OCI-LY3 (cell line): ENCODE measurements around the gene FMN1.

Experiments
- EZH2phosphoT487 ChIP-seq: fragments of 200-600 bp; shearing (Covaris generic); IDR thresholded peaks from 2 replicates; pipeline ENCODE4 v1.6.1; 2018; ENCODE audit warnings: antibody characterized with exemption, mixed run types, low read depth
- TF ChIP-seq, protein P1 (sequence below): fragments of 200-600, 300-600 bp; sonication (generic); IDR thresholded peaks from 2 replicates; pipeline ENCODE4 v1.5.1; 2014; ENCODE audit warnings: antibody characterized with exemption, low read length, low read depth

DNA sequence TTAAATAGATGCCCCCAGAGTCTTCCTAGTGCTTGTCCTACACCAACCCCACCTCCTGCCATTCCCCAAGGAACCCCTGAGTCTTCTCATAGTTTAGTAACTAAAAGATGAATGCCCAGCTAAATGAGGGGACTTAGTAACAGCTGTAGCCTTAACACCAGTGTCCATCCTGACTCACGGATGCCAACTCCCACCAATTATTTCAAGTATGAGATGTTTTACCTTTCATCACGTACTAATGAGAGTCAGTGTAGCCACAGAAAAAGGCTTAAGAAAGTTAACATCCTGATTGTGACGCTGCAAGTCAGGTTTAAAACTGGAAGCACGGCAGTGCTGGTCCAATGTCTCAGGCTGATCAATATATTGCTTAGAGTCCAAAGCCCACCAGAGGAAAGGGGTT lies 109.9 kb downstream of the FMN1 start:
- TF ChIP-seq, protein P1, sequence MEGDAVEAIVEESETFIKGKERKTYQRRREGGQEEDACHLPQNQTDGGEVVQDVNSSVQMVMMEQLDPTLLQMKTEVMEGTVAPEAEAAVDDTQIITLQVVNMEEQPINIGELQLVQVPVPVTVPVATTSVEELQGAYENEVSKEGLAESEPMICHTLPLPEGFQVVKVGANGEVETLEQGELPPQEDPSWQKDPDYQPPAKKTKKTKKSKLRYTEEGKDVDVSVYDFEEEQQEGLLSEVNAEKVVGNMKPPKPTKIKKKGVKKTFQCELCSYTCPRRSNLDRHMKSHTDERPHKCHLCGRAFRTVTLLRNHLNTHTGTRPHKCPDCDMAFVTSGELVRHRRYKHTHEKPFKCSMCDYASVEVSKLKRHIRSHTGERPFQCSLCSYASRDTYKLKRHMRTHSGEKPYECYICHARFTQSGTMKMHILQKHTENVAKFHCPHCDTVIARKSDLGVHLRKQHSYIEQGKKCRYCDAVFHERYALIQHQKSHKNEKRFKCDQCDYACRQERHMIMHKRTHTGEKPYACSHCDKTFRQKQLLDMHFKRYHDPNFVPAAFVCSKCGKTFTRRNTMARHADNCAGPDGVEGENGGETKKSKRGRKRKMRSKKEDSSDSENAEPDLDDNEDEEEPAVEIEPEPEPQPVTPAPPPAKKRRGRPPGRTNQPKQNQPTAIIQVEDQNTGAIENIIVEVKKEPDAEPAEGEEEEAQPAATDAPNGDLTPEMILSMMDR: no peak
- TF ChIP-seq EZH2phosphoT487: no peak
